ENCODE data around the gene TP53TG5. TPM values are rescaled to one million over a fixed set of nuclear protein-coding genes. Genes with fewer than 3 reads are reported as not detected.
"Not testable (repeated sequence)": the region's sequence is repeated elsewhere in the genome, so short reads cannot be mapped to it uniquely, and the experiment has no call there.

TP53TG5 gene
- total RNA-seq, 4 donors from 2014 or later, result not detected

DNA sequence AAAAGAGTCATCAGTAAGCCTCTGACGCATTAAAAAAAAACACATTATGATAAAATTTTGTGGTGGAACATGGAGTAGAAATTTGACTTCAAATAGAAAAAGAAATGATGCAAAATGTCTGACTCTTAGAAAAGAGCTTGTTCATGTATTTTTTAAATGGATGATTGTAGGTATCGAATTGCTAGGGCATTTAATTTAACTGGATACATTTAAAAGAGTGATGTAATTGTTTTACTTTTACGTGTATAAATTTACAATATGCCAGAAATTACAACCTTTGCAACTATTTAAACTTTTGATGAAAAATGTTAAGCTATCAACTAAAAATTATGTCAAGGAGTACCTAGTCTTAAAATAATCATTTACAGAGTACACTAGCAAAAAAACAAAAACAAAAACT is 25.4 kb downstream of the TP53TG5 start:
- WGBS, 2 donors, result 89 to 94% methylated on average over 3 of the region's 3 CpGs
- H3K36me3 ChIP-seq, result no peaks in the 10 kb centered on the region
- no peak for DNase-seq
- H3K27me3 ChIP-seq, result no peaks in the 10 kb centered on the region
- TF ChIP-seq POLR2A (IDR thresholded peaks at IDR 0.05), result no peak
- TF ChIP-seq, protein P1, sequence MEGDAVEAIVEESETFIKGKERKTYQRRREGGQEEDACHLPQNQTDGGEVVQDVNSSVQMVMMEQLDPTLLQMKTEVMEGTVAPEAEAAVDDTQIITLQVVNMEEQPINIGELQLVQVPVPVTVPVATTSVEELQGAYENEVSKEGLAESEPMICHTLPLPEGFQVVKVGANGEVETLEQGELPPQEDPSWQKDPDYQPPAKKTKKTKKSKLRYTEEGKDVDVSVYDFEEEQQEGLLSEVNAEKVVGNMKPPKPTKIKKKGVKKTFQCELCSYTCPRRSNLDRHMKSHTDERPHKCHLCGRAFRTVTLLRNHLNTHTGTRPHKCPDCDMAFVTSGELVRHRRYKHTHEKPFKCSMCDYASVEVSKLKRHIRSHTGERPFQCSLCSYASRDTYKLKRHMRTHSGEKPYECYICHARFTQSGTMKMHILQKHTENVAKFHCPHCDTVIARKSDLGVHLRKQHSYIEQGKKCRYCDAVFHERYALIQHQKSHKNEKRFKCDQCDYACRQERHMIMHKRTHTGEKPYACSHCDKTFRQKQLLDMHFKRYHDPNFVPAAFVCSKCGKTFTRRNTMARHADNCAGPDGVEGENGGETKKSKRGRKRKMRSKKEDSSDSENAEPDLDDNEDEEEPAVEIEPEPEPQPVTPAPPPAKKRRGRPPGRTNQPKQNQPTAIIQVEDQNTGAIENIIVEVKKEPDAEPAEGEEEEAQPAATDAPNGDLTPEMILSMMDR (IDR thresholded peaks at IDR 0.05), result no peak
- H3K9me3 ChIP-seq, result no peaks in the 10 kb centered on the region
- H3K27ac ChIP-seq, result no peak overlapping the region
- H3K4me1 ChIP-seq, result peaks cover 3 to 17% of the 10 kb centered on the region in 2 donors
- intact Hi-C loops (cut with DNase I), result no loop called here
- no peak overlapping the region for H3K4me3 ChIP-seq (replicated peaks in 1 of 3)

DNA sequence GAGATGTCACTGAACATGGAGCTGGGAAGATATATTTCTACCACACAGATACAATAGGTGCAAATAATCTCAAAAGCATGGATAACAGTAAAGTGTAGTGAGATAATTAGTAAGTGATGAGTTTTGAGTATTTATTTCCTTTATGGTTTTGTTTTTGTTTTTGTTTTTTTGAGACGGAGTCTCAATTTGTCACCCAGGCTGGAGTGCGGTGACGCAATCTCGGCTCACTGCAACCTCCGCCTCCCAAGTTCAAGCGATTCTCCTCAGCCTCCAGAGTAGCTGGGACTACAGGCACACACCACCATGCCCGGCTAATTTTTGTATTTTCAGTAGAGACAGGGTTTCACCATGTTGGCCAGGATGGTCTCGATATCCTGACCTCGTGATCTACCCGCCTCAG is 27.3 kb downstream of the TP53TG5 start:
- peaks cover 15 to 26% of the 10 kb centered on the region in 2 donors for H3K4me1 ChIP-seq
- H3K9me3 ChIP-seq; intact Hi-C loops (cut with DNase I); DNase-seq; H3K27ac ChIP-seq; H3K36me3 ChIP-seq; H3K4me3 ChIP-seq (replicated peaks in 1 of 3); H3K27me3 ChIP-seq: not testable (repeated sequence)
- 94% methylated on average over 10 of the region's 10 CpGs for WGBS, 2 donors

DNA sequence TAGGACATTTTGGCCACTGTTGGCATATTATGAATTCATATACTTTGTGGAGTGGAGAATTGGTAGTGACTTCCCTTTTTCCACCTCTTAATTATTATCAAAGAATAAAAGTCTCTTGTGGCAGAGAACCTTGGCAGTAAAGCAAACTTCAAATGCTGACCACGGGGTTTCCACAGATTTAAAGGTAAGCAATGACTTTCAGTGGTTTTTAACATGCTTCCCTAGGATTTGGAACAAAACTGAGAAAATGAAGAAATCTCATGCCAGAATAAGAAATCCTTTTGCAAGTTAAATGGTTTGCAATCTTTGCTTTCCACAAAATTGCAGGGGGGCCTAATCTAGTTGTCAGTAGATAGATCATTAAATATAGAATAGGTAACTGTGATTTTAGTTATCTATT is 27.9 kb downstream of the TP53TG5 start:
- WGBS, 2 donors, result 35 to 62% methylated on average over 1 of the region's 1 CpG
- Histone ChIP-seq H3K27ac (no peak overlapping the region), H3K27me3 (no peaks in the 10 kb centered on the region), H3K4me1 (peaks cover 21 to 32% of the 10 kb centered on the region in 2 donors), H3K4me3 (replicated peaks in 1 of 3) (no peak overlapping the region), H3K36me3 (no peaks in the 10 kb centered on the region), H3K9me3 (no peaks in the 10 kb centered on the region)
- TF ChIP-seq, protein P1 (IDR thresholded peaks at IDR 0.05), result no peak
- no peak for TF ChIP-seq POLR2A (IDR thresholded peaks at IDR 0.05)
- DNase-seq, result no peak
- intact Hi-C loops (cut with DNase I), result no loop called here

DNA sequence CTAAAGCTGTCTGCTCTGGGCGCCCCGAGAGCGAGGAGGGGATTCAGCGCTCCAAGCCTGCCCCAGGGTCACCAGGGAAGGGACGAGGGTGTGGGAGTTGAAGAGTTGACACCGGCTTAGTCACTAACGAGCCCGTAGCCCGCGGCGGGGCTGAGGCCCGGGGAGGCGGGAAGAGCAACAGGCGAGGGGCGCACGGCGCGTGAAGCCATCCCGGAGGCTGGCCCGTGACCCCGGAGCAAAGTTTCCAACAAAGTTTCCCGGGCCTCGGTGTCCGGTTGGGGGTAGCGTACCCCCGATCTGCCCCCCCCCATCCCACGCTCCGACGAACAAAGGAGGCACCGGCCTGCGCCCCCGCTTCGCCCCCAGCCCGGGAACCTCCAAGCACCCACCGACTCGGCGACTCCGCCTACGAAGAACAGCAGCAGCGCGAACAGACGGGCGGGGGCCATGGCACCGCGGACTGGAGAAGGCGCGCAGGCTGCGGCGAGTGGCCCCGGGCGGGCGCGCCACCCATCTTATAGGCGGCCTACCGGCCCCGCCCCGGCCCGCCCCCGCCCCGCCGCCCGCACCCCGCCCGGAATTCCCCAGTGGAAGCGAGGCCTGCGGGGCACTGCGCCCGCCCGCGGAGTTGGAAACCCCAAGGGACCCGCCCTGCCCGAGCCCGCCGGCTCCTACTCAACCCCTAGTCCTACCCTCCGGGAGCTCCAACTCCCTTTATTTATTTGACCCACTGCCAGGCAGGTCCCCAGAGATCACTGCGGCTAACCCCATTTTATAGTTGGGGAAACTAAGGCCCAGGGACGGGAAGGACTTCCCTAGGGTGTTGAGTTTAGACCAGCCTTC is 30.0 kb downstream of the TP53TG5 start, which contains the start of gene SDC4:
Gene SDC4 (minus strand): TSS at position 489 of the 843 bp plus-strand sequence. CDS start 40 bp downstream, at position 449.
- intact Hi-C loops (cut with DNase I), result no loop called here
- peak; percentile 69 to 71 for DNase-seq
- TF ChIP-seq POLR2A (IDR thresholded peaks at IDR 0.05), result peak; percentile 89 to 94
- TF ChIP-seq, protein P1 (IDR thresholded peaks at IDR 0.05), result no peak
- no peaks in the 10 kb centered on the region for H3K36me3 ChIP-seq
- peaks cover 42 to 48% of the 10 kb centered on the region in 2 donors for H3K4me1 ChIP-seq
- WGBS, 2 donors, result 4 to 25% methylated on average over 6 to 27 of the region's 77 CpGs
- H3K27me3 ChIP-seq, result no peaks in the 10 kb centered on the region
- peak within 1 kb of the TSS; percentile 52 to 68 (median 58) for H3K4me3 ChIP-seq (replicated peaks in 1 of 3)
- peak within 1 kb of the TSS; percentile 93 to 98 (median 97) for H3K27ac ChIP-seq
- H3K9me3 ChIP-seq, result no peaks in the 10 kb centered on the region

DNA sequence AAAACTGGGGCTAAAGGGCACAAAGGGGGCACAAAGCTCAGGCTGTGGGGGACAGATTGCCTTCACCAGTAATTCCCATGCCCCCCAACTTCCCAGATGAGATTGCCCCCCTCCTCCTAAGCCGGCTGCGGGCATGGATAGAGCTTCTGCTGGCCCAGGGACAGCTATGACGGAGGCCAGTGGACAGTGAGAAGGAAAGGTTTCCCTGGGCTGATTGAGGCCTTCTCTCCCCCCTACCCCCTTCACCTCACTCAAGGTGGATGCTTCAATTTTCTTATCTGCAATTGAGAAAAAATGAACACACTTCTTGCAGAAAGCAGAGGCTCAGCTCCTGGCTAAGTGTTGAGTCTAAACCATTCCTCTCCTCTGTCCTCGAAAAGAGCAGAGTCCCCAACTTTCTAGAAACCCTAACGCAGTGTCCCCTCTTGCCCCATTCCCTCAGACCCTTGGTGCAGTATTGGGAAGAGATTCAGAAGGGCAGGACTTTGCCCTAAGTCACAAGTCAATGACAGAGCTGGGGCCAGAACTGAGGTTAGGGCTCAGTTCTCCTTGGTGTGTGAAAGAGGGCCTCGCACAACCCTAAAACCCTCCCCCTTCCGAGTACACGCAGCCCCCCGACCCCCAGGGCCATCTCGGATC is 30.7 kb downstream of the TP53TG5 start:
- Histone ChIP-seq H3K27ac (peak overlapping the region; percentile 93 to 98 (median 97)), H3K9me3 (no peaks in the 10 kb centered on the region), H3K4me3 (replicated peaks in 1 of 3) (peak overlapping the region; percentile 52 to 68 (median 58)), H3K4me1 (peaks cover 49 to 56% of the 10 kb centered on the region in 2 donors), H3K27me3 (no peaks in the 10 kb centered on the region), H3K36me3 (no peaks in the 10 kb centered on the region)
- WGBS, 2 donors, result 19 to 31% methylated on average over 4 to 9 of the region's 10 CpGs
- DNase-seq, result peak in 1 of 2 donors; percentile 43
- intact Hi-C loops (cut with DNase I), result no loop called here
- no peak for TF ChIP-seq POLR2A (IDR thresholded peaks at IDR 0.05)
- TF ChIP-seq, protein P1 (IDR thresholded peaks at IDR 0.05), result no peak
